ENCODE data around the gene STAT4.

DNA sequence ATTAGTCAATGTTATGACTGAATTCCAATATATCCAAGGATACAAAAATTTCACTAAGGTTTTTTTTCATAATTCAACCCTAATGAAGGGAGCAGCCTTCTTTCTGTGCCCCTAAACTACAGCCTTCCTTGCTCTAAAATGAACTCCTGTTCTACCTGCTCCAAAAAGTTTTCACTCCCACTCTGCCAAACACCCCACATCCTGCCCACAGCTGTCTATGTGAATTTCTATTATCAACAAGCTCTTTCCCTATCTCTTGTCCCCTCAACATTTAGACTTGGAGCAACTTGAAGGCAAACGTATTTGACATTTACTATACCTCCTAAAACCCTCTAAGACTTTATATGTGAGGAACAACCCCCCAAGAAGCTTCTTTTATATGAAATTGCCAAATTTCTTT is 2.5 kb downstream of the STAT4 start:
- TF ChIP-seq, protein P1, sequence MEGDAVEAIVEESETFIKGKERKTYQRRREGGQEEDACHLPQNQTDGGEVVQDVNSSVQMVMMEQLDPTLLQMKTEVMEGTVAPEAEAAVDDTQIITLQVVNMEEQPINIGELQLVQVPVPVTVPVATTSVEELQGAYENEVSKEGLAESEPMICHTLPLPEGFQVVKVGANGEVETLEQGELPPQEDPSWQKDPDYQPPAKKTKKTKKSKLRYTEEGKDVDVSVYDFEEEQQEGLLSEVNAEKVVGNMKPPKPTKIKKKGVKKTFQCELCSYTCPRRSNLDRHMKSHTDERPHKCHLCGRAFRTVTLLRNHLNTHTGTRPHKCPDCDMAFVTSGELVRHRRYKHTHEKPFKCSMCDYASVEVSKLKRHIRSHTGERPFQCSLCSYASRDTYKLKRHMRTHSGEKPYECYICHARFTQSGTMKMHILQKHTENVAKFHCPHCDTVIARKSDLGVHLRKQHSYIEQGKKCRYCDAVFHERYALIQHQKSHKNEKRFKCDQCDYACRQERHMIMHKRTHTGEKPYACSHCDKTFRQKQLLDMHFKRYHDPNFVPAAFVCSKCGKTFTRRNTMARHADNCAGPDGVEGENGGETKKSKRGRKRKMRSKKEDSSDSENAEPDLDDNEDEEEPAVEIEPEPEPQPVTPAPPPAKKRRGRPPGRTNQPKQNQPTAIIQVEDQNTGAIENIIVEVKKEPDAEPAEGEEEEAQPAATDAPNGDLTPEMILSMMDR (IDR thresholded peaks at IDR 0.05; ENCODE audit: insufficient read depth, low read length, poor library complexity, severe bottlenecking): no peak
- no peak for TF ChIP-seq EZH2phosphoT487 (conservative IDR thresholded peaks at IDR 0.05; ENCODE audit: low read length)
